HG02852 (cell line): Measurements from ENCODE around the gene PLD3.

Experiments
- ATAC-seq: cut with Tn5 transposase; IDR thresholded peaks from one replicate; pipeline ENCODE4 v1.9.1; 2021; ENCODE audit warnings: mild to moderate bottlenecking, moderate library complexity; ENCODE audit not compliant: unreplicated experiment

Gene PLD3, protein sequence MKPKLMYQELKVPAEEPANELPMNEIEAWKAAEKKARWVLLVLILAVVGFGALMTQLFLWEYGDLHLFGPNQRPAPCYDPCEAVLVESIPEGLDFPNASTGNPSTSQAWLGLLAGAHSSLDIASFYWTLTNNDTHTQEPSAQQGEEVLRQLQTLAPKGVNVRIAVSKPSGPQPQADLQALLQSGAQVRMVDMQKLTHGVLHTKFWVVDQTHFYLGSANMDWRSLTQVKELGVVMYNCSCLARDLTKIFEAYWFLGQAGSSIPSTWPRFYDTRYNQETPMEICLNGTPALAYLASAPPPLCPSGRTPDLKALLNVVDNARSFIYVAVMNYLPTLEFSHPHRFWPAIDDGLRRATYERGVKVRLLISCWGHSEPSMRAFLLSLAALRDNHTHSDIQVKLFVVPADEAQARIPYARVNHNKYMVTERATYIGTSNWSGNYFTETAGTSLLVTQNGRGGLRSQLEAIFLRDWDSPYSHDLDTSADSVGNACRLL

DNA sequence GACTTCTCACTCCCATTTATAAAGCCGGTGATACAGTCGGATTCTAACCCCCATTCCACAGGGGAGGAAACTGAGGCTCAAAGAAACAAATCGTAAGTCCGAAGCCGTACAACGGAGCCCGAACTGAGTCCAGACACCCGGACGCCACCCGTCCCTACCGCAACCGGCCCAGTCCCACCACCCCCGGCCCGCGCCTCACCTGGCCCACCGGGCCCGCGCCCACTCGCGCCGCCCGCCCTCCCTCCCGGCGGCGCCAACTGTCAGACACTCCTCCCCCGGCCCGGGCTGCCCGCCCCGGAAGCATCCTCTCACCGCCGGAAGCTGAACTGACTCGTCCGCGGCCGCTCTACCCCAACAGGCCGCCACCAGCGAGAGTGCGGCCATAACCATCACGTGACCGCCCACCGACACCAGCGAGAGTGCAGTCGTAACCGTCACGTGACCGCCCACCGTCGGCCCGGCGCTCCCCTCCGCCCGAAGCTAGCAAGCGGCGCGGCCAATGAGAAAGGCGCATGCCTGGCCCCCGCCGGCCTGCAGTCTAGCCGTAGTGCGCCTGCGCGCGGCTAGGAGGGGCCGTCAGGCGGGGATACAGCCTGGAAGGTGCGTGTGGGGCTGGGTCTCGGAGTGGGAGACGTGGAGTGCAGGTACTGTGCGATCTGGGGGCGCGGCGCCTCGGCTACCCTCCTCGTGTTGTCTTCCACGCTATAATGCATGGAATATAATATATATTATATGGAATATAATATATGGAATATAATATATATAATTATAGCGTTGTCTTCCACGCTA lies at the start of gene PLD3, which contains the start of gene C19orf47:
PLD3 (plus strand) TSS at position 571 of the 789 bp plus-strand sequence. CDS start 17,789 bp downstream, outside the sequence.
C19orf47 (minus strand) TSS at position 273 of the 789 bp plus-strand sequence. CDS start 6,540 bp downstream, outside the sequence.
- peak; percentile 92 for ATAC-seq

DNA sequence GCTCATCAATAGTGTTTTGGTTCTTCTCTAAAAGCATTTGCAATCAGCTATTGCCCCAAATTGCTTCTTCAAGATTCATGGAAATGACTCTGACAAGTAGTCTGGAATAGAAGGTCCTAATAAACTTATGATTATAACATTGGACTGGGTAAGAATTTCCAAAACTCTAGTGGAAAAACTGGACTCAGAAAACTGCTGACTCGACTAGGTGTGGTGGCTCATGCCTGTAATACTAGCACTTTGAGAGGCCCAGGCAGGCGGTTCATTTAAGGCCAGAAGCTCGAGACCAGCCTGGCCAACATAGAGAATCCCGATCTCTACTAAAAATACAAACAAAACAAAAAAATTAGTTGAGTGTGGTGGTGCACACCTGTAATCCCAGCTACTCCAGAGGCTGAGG lies 47.8 kb upstream of the PLD3 start:
- no peak for ATAC-seq

DNA sequence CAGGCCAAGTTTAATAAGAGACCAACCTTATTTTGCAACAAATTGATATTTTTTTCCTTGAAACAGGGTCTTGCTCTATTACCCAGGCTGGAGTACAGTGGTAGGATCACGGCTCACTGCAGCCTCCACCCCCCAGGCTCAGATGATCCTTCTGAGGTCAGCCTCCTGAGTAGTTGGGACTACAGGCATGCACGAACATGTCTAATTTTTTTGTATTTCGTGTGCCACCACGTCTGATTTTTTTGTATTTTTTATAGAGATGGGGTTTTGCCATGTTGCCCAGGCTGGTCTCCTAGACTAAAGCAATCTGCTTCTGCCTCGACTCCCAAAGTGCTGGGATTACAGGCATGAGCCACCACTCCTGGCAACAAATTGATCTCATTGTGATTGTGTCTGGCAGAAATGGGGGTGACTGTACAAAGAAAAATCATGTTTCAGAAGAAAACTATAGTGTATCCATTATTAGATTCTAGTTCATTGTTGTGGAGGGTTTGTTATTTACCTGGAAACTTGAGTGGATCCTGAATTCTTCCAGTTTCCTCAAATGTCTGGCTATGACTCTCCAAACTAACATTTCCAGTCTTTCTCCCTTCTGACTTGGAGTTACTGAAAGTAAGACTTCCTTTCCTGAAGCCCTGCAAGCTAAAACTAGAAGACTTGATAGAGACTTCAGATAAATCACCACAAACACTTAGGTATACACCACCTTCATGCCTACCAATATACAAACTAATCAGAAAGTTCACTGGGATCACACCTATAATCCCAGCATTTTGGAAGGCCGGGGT lies 46.1 kb upstream of the PLD3 start:
- no peak for ATAC-seq

DNA sequence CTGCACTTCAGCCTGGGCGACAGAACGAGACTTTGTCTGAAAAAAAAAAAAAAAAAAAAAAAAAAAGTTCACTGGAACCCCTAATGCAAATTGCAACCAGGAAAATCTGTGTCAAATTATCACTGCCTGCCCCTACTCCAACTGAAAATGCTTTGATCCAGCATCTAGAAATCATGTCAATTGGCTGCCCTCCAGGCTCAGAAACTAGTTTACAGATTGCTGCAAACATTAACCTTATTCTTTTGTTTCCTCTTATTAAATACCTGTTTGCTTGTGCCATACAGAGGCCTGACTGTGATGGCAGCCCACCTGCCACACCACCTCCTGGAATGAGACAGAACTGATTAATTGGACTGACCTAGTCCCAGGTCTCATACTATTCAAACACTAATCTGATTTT lies 44.7 kb upstream of the PLD3 start:
- ATAC-seq, result no peak

DNA sequence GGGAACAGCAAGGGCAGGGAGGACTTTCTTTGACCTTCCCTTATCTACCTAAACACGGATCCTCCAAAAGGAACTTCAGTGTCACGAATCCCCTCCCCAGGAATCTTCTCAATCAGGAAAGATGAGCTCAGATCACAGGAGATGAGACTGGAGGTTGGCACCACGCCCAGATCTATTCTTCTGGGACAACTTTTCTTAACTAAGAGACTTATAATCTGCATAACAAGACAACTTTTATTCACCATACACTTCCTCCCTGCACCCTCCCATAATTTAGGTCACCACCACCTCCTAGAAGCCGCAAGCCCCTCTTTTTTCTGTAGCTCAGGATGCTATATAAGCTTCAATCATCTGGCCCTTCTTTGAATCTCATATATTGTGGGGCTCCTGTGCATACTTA lies 44.2 kb upstream of the PLD3 start:
- no peak for ATAC-seq

DNA sequence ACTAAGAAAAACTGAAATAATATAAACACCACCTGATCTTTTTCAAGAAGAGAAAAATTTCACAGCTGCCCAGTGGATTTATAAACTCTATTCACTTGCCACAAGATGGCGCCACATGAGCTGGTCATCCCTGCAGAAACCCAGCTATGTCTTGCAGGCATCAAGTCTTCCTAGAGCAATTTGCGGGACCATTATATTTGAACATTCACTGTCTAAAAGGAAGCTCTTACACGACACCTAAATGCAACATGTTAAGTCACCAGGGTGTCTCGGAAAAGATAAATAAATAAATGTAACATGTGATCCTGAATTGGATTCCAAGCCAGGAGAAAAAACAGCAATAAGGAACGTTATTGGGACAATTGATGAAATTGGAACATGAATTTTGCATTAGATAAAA lies 43.1 kb upstream of the PLD3 start:
- no peak for ATAC-seq

DNA sequence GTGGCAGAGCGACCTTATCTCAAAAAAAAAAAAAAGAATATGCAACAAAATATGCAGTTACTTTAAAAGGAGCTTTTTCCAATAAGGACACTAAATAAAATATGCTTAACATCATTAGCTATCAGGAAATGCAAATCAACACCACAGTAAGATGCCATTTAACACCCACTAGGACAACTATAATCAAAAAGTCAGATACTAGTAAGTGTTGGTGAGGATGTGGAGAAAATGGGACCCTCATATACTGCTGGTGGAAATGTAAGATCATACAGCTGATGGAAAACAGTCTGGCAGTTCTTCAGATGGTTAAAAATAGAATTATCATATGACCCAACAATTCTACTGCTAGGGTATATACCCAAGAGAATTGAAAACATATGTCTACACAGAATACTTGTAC lies 38.8 kb upstream of the PLD3 start:
- ATAC-seq, result no peak

DNA sequence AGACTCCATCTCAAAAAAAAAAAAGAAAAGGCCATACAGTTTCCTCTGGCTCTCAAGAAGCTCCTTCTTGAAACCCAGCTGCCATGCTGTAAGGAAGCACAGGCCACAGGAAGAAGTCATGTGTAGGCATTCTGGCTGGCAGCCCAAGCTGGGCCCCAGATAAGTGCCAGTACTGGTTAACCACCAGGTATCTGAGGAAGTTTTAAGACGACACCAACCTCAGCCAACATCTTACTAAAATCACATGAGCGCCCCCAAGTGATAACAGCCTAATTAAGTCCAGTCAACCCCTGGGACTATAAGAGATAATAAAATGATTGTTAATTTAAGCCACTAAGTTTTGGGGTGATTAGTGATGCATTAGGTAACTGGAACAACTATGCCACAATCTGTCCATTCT lies 36.0 kb upstream of the PLD3 start:
- ATAC-seq, result no peak

DNA sequence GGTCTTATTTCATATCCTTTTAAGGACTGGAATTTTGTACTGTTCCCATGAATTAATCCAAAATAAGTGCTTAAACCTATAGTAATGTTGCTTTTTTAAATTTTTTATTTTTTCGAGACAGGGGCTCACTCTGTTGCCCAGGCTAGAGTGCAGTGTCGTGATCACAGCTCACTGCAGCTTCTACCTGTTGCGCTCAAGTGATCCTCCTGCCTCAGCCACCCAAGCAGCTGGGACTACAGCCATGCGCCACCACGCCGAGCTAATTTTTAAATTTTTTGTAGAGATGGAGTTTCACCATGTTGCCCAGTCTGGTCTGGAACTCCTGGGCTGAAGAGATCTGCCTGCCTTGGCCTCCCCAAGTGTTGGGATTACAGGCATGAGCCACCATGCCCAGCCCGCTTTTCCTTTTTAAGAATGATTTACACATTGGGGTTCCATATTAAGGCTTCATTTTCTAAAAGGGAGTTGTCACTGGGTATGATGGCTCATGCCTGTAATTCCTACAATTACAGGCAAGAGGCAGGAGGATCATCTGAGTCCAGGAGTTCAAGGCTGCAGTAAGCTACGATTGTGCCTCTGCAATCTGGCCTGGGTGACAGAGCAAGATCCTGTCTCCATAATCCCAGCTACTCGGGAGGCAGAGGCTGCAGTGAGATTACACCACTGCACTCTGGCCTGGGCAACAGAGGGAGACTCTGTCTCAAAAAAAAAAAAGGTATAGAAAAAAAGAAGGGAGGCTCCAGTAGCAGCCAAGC lies 35.1 kb upstream of the PLD3 start:
- ATAC-seq, result no peak

DNA sequence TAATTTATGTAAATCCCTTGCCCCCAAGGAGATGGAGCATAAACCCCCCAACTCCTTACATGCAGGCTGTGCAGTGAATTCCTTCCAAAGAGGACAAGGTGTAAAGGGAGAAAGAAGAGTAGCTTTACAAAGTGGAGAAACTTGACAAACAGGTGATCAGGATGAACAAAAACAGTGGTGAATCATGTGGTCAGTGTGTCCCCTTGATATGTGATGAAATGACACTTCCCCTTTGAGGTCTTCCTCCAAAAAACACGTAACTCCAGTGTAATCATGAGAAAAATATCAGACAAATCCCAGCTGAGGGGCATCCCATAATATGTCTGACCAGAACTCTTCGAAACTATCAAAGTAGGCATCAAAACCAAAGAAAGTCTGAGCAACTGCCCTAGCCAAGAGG lies 33.8 kb upstream of the PLD3 start:
- no peak for ATAC-seq

DNA sequence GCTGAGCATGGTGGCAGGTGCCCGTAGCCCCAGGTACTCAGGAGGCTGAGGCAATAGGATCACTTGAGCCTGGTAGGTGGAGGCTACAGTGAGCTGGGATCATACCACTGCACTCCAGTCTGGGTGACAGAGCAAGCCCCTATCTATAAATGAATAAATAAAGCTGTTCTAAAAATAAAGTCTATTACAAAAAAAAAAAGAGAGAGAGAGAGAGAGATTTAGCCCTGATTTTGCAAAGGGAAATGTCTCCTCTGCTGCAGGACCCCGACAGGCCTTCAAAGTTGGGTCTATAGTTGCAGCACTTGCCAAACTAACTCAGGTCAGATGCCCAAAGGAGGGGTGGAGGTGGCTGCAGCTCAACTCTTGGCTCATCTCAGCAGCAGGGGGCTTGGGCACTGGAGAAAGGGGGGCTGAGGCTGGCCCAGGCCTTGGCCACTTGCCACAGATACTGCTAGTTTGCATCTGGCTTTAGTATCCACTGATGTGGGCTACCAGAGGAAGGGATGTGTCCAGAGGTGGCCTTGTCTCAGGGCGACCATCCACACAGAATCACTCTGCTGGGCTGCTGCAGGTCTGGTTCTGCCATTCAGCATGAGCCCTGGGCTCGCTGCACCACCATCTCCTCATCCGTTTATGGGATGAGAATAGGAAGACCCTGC lies 32.6 kb upstream of the PLD3 start:
- ATAC-seq, result no peak

DNA sequence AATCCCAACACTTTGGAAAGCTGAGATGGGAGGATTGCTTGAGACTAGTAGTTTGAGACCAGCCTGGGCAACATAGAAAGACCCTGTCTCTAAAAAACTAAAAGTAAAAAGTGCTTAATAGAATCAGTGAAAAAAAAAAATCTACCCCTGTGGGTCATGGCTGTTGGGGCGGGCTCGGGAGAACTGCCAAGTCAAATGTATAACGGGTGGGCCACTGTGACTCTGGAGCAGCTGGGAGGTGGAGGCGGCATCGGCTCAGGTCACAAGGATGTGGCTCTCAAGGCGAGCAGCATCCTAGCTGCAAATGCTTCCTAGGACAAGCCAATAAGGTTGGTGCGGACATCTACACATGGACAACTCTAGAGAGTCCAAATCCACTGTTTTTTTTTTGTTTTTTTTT lies 31.2 kb upstream of the PLD3 start:
- ATAC-seq, result no peak

DNA sequence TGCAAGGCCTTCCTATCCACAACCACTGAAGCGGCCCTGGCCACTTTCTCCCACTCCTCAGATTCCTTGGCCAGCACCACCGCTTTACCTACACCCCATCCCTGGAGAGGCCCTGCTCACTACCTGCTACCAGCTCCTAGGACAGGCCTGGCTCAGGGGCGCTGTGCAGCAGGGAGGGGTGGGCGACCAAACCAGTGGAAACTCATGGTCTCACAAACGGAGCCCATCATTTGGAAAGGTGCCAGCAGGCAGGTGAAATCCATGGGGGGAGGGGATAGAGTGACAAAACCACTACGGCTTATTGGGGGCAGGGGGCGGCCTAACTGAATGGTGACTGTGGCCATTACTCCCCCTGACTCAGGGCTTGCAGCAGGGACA lies 27.9 kb upstream of the PLD3 start:
- no peak for ATAC-seq

DNA sequence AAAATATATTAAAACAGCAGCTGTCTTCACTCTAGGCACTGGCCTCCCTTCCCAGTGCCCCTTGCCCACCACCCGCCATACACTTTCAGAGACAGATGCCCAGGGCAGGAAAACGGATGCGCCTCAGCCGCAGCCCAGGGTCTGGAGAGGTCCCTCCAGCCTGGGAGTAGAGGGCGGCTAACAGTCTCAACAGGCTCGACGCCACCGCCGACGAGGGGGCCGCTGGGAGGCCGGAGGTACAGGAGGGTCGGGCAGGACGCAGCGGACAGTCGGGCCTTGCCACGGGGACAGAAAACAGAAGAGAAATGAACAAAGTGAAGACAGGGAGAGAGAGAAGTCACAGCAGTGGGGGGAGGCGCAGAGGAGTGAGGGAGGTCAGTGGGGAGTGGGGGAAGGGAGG lies 27.4 kb upstream of the PLD3 start:
- no peak for ATAC-seq

DNA sequence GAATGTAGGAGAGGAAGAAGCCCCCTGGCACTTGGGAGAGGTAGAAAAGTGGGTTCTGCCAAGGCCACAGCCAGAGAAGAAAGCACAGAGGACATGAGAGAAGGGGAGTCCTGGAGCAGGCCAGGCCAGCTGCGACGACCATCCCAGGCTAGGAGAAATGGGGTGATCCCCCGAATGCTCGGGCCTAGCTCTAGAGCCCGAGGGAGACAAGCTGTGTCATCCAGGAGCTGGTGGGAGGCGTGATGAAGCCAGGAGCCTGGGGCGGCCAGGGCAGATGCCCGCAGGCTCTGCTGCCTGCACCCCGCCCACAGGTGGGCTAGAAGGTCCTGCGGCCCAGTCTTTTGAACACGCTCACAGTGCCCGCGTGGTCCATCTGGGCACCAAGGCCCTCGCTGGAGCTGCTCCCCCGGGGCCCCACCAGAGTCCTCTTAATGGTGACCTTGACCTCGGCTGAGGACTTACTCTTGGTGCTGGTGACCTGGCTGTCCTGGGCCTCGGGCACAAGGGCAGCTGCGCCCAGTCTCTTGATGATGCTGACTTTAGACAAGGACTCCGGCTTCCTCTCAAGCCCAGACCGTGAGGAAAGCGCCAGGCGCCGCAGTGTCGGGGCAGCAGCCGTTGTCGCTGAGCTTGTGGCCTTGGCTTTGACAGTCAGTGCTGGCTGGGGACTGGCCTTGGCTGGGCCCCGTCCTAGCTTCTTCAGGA lies 26.8 kb upstream of the PLD3 start:
- ATAC-seq, result no peak

DNA sequence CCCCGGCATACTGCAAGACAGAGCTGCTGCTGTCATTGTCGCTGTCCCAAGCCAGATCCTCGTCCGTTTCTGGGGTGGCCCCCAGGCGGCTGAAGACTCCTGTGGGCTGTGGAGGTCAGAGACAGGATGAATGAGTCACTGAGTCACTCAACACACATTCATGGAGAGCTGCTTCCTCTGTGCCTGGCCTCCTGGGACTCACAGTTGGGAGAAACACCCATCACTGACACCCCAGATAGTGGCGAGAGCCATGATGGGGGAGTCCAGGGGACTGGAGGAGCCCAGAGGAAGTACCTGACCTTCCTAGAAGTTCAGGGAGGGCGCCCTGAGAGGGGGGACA lies 26.3 kb upstream of the PLD3 start:
- no peak for ATAC-seq

DNA sequence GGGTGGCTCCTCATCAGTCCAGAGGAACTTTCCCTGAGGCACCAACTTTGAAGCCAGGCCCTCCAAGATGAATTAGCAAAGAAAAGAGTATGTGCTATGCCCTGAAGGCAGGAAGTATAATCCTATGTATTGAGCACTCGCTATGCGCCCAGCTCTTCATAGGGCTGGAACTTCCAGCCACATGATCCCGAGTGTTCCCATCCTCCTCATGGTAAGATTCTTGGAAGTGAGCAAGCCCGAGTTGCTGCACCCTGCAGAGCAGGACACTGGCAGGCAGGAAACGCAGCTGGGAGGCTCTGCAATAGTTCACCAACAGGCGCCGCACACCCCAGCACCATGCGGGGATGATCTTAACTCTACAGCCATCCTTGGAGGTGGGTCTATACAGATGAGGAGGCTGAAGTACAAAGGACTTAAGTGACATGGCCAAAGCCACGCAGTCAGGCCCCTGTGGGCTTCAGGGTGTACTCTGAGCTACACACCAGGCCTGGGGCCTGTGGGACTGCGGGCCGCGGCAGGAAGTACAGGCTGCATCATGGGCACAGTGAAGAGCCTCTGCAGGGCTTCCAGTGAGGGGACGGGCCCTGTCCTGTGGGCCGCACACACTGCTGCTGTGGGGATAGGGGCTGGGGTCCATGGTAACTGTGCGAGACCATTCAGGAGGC lies 25.4 kb upstream of the PLD3 start:
- ATAC-seq, result no peak

DNA sequence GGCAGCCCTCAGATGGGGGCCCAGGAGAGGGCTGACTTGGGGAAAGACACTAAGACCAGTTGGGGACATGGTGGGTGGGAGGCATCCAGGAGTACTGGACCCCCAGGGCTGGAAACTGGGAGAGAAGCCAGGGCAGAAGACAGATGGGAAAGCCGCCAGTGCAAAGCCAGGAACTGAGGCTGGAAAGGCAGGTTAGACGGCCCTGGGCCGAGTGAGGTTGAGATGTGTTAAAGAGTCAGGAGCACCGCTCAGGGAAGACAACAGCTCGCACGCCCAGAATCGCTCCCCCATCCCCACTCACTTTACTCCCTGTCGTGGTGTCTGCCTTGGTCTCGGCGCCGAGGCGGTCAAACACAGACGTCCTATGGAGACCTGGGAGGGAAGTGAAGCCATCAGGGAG lies 24.8 kb upstream of the PLD3 start:
- ATAC-seq, result no peak

DNA sequence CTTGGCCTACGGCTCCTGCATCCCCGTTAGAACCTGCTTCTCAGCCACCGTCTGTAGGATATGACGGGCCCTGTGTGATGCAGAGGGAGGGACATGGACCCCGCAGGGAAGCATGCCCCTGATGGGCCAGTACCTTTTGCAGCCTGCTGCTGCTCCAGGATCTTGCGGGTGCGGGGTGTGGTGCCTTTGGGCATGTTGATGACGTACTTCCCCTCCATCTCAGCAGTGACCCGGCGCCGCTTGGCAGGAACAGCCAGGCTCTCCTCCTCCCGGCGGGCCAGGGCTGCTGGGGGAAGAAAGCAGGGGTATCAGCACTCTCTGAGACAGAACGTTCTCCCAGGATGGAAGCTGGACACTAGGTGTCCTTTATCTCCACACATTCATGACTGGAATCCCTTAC lies 22.3 kb upstream of the PLD3 start:
- ATAC-seq, result no peak
